Stomach (tissue), 4 donors: Measurements from ENCODE around the gene GBP7.

Experiments used
- EP300 ChIP-seq: sonication (generic); formaldehyde crosslinking; IDR thresholded peaks from one replicate; pipeline ENCODE4 v1.6.1; 2017; ENCODE audit warnings: antibody characterized with exemption
- POLR2A ChIP-seq, 4 donors: fragments of 450-650 bp; IDR thresholded peaks; one replicate each; pipeline ENCODE4 v1.6.1; 2016; ENCODE audit warnings: antibody characterized with exemption in 4 of 4, control low read depth in 2 of 4, mild to moderate bottlenecking in 1 of 4, moderate library complexity in 1 of 4
- POLR2AphosphoS5 ChIP-seq, 3 donors: sonication (generic); formaldehyde crosslinking; IDR thresholded peaks; one replicate each; pipeline ENCODE4 v1.6.1; 2016; ENCODE audit warnings: antibody characterized with exemption in 3 of 3
- TF ChIP-seq, protein P1 (sequence below), 7 experiments: fragments of 450-650 bp in 4 of 7; fragments of 200-600 bp in 3 of 7; sonication (generic) in 3 of 7; IDR thresholded peaks; one replicate each; pipeline ENCODE4 v1.5.1; 2016 to 2019; ENCODE audit warnings: antibody characterized with exemption in 7 of 7, control low read depth in 2 of 7, mild to moderate bottlenecking in 1 of 7

GRCh38 chr1:89100412-89100811 is 75.4 kb downstream of the GBP7 start:
- TF ChIP-seq POLR2A (IDR thresholded peaks at IDR 0.05) (no peak), POLR2AphosphoS5 (IDR thresholded peaks at IDR 0.05) (no peak), EP300 (no peak)
- TF ChIP-seq, protein P1, sequence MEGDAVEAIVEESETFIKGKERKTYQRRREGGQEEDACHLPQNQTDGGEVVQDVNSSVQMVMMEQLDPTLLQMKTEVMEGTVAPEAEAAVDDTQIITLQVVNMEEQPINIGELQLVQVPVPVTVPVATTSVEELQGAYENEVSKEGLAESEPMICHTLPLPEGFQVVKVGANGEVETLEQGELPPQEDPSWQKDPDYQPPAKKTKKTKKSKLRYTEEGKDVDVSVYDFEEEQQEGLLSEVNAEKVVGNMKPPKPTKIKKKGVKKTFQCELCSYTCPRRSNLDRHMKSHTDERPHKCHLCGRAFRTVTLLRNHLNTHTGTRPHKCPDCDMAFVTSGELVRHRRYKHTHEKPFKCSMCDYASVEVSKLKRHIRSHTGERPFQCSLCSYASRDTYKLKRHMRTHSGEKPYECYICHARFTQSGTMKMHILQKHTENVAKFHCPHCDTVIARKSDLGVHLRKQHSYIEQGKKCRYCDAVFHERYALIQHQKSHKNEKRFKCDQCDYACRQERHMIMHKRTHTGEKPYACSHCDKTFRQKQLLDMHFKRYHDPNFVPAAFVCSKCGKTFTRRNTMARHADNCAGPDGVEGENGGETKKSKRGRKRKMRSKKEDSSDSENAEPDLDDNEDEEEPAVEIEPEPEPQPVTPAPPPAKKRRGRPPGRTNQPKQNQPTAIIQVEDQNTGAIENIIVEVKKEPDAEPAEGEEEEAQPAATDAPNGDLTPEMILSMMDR (IDR thresholded peaks at IDR 0.05) = no peak
